Endothelial cell of umbilical vein (primary cell): ENCODE results near the gene CFAP70. TPM values are rescaled to one million over a fixed set of nuclear protein-coding genes. Genes with fewer than 3 reads are reported as not detected.
A peak's percentile ranks its signal among the peaks of the same experiment; 100 is the strongest.

Source experiments
- BruUV-seq: library from RNA; stranded (reverse); fragments of 400-500 nt; replicated peaks from 2 replicates; lab custom pipeline; 2021; lab: Mats Ljungman, UMichigan
- CTCF ChIA-PET: fragments of 300-600, 350-600 bp; sonication (Branson Sonifier 250); formaldehyde crosslinking; loops from one replicate; lab custom pipeline; 2021; ENCODE audit warnings: antibody characterized with exemption, inconsistent platforms; lab: Charles Lee
- POLR2A ChIA-PET: fragments of 300-600, 350-600 bp; sonication (Branson Sonifier 250); formaldehyde crosslinking; loops from one replicate; lab custom pipeline; 2021; ENCODE audit warnings: antibody characterized with exemption, inconsistent platforms; lab: Charles Lee
- DNase-seq: peaks from one replicate; pipeline ENCODE4 v3.0.0-alpha.2; 2011; ENCODE audit warnings: low read depth, low spot score
- FAIRE-seq: peaks from 2 replicates; lab custom pipeline; 2011; peaks lifted over from hg19 to GRCh38; lab: Jason Lieb, UNC
- H2AFZ ChIP-seq: 2 replicates; pipeline ENCODE4 v1.6.0; 2012; ENCODE audit warnings: low read depth, low read length, control low read depth, inconsistent platforms
- H3K27ac ChIP-seq: 2 replicates; pipeline ENCODE4 v1.5.1; 2011; ENCODE audit warnings: low read depth, mild to moderate bottlenecking, control low read depth, low read length, moderate library complexity; ENCODE audit not compliant: insufficient read depth
- H3K27me3 ChIP-seq, 2 experiments: 2 replicates each; pipeline versions ENCODE4 v1.6.0 to v1.6.1; 2011; ENCODE audit warnings: low read length in 2 of 2, mixed read lengths in 1 of 2; ENCODE audit not compliant: control insufficient read depth in 2 of 2, insufficient read depth in 2 of 2
- H3K36me3 ChIP-seq, 2 experiments: 2 replicates in 1 of 2; 3 replicates in 1 of 2; pipeline ENCODE4 v1.5.1; 2011; ENCODE audit warnings: low read length in 2 of 2, mild to moderate bottlenecking in 1 of 2, moderate library complexity in 1 of 2; ENCODE audit not compliant: control insufficient read depth in 2 of 2, insufficient read depth in 2 of 2; ENCODE audit errors: extremely low read depth in 1 of 2
- H3K4me1 ChIP-seq: 3 replicates; pipeline ENCODE4 v1.5.1; 2011; ENCODE audit warnings: mild to moderate bottlenecking, low read length; ENCODE audit not compliant: control insufficient read depth, insufficient read depth; ENCODE audit errors: extremely low read depth
- H3K4me2 ChIP-seq: 2 replicates; pipeline ENCODE4 v1.6.1; 2011; ENCODE audit warnings: low read length, control low read depth, mixed read lengths; ENCODE audit not compliant: insufficient read depth
- H3K4me3 ChIP-seq, 3 experiments: fragments of 200-600 bp in 1 of 3; sonication (generic), shearing (Covaris generic) in 1 of 3; replicated peaks in 1 of 3; 2 replicates each; pipeline ENCODE4 v1.5.1; 2011 to 2016; ENCODE audit warnings: control low read depth in 3 of 3, low read length in 3 of 3, mild to moderate bottlenecking in 2 of 3, inconsistent platforms in 1 of 3, low read depth in 1 of 3, moderate library complexity in 1 of 3; ENCODE audit not compliant: insufficient read depth in 1 of 3
- H3K79me2 ChIP-seq: 2 replicates; pipeline ENCODE4 v1.6.0; 2012; ENCODE audit warnings: low read length, inconsistent platforms; ENCODE audit not compliant: control insufficient read depth, insufficient read depth
- H3K9ac ChIP-seq: replicated peaks from 2 replicates; pipeline ENCODE3; 2011; ENCODE audit warnings: low read length, control low read depth; ENCODE audit not compliant: insufficient read depth; ENCODE audit errors: extremely low read depth
- H3K9me1 ChIP-seq: replicated peaks from 3 replicates; pipeline ENCODE4 v1.6.0; 2011; ENCODE audit warnings: mild to moderate bottlenecking, low read length; ENCODE audit not compliant: control insufficient read depth, insufficient read depth; ENCODE audit errors: extremely low read depth
- H3K9me3 ChIP-seq: replicated peaks from 2 replicates; pipeline ENCODE4 v1.5.1; 2012; ENCODE audit warnings: low read length, inconsistent platforms; ENCODE audit not compliant: control insufficient read depth, insufficient read depth
- H4K20me1 ChIP-seq: replicated peaks from 2 replicates; pipeline ENCODE3; 2011; ENCODE audit warnings: mild to moderate bottlenecking, low read length; ENCODE audit not compliant: control insufficient read depth, insufficient read depth; ENCODE audit errors: extremely low read depth
- EZH2 ChIP-seq: IDR thresholded peaks from 2 replicates; pipeline ENCODE4 v1.6.1; 2012; ENCODE audit warnings: borderline replicate concordance, low read depth, mild to moderate bottlenecking, moderate library complexity, low read length, inconsistent platforms; ENCODE audit not compliant: severe bottlenecking
- GATA2 ChIP-seq: IDR thresholded peaks from 2 replicates; pipeline ENCODE4 v1.7.0; 2011; ENCODE audit warnings: low read depth, mild to moderate bottlenecking, moderate library complexity, mixed read lengths, low read length; ENCODE audit not compliant: insufficient read length, insufficient read depth
- JUN ChIP-seq: IDR thresholded peaks from 2 replicates; pipeline ENCODE4 v1.6.1; 2011; ENCODE audit warnings: borderline replicate concordance, low read depth; ENCODE audit not compliant: insufficient read length, insufficient read depth
- MYC ChIP-seq: IDR thresholded peaks from one replicate; pipeline ENCODE4 v1.6.1; 2011; ENCODE audit warnings: mild to moderate bottlenecking, low read depth, low read length
- POLR2A ChIP-seq: IDR thresholded peaks from 2 replicates; pipeline ENCODE4 v1.6.1; 2012; ENCODE audit warnings: low read depth, mild to moderate bottlenecking, control low read depth, low read length
- POLR2AphosphoS5 ChIP-seq: IDR thresholded peaks from 2 replicates; pipeline ENCODE4 v1.6.1; 2012; ENCODE audit warnings: low read depth, mild to moderate bottlenecking, control low read depth, low read length, moderate library complexity; ENCODE audit not compliant: insufficient read depth
- dilution Hi-C: fragments of 300-500 bp; cut with MboI; formaldehyde crosslinking; loops from one replicate; pipeline ENCODE4 v1.15.0; 2019; ENCODE audit warnings: low sequenced_read_pairs; ENCODE audit not compliant: extremely low pct_ligation_motif_present
- intact Hi-C: fragments of 100-400 bp; cut with micrococcal nuclease; formaldehyde crosslinking; loops from one replicate; pipeline ENCODE4 v1.10.0; 2022
- polyA plus RNA-seq, 4 experiments: library from polyadenylated mRNA; depleted of rRNA in 3 of 4; stranded (reverse) in 3 of 4; unstranded in 1 of 4; fragments of >200 nt; gene quantifications; 2 replicates each; pipeline versions ENCODE4 v1.2.1 to v1.2.3, GENCODE V29; 2011 to 2012; ENCODE audit warnings: missing spikeins in 1 of 4
- total RNA-seq: library from RNA; stranded (reverse); gene quantifications from 2 replicates; pipeline ENCODE4 v1.2.3, GENCODE V29; 2021
- TF ChIP-seq, protein P1 (sequence below), 2 donors: IDR thresholded peaks; 1 replicate in 1 of 2; 2 replicates in 1 of 2; pipeline ENCODE4 v1.5.1; 2011; ENCODE audit warnings: low read length in 2 of 2, mild to moderate bottlenecking in 2 of 2, moderate library complexity in 2 of 2, control low read depth in 1 of 2, inconsistent platforms in 1 of 2, low read depth in 1 of 2; ENCODE audit not compliant: insufficient read depth in 1 of 2; ENCODE audit errors: extremely low read depth in 1 of 2

CFAP70 gene
- total and polyA plus RNA-seq, 2 donors (not counting 3 experiments of a cell fraction or from before 2014, with no cell fraction given) = 0.19 to 0.27 TPM

DNA sequence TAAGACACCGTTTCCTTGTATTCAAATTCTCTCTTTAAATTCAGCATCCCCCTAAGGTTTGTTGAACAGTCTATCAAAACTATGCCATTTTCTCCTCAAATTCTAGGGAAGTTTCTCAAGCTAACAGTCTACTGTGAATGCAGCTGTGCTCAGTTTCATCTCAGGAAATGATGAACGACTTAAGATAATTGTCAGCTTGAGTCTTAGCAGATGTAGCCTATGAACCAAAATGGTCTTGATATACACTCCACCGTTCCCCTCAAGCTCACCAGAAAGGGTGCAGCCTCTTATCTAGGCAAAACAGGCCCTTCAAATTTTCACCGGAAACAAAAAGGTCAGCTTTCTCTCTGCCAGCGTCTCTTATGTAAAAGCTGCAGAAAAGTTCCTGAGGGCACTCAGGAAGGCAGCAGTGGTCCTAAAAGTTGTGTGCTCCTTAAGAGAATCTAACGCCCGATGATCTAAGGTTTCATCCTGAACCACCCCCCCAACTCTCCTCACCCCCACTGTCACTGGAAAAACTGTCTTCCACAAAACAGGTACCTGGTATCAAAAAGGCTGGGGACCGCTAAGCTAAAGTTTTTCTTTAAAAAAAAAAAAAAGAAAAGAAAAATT lies 113.7 kb downstream of the CFAP70 start:
- Histone ChIP-seq H3K9ac (peak overlapping the region; percentile 77), H3K4me1 (peaks cover 26% of the 10 kb centered on the region), H3K4me2 (peak overlapping the region; percentile 92), H3K27me3 (no peaks in the 10 kb centered on the region), H4K20me1 (no peaks in the 10 kb centered on the region), H3K36me3 (peaks cover 10 to 16% of the 10 kb centered on the region in 2 experiments), H3K9me1 (no peaks in the 10 kb centered on the region), H3K27ac (no peak overlapping the region), H2AFZ (no peak overlapping the region), H3K4me3 (peak overlapping the region; percentile 14 to 89 (median 63)), H3K79me2 (peaks cover 35% of the 10 kb centered on the region), H3K9me3 (no peaks in the 10 kb centered on the region)
- POLR2A ChIA-PET = interaction anchor here (1.5 kb wide), 1 partner anchor 250 kb away, joined by 8 read pairs; the partner anchor contains the start of gene PPP3CB
- dilution Hi-C loops = no loop called here
- CTCF ChIA-PET = interaction anchor here (1.0 to 1.4 kb wide), 3 partner anchors 11 to 19 kb away, joined by 4 to 10 read pairs (median 6); no protein-coding TSS in a partner anchor
- DNase-seq (peak; percentile 14), FAIRE-seq (no peak)
- no peak for TF ChIP-seq MYC
- TF ChIP-seq EZH2 = no peak
- TF ChIP-seq, protein P1, sequence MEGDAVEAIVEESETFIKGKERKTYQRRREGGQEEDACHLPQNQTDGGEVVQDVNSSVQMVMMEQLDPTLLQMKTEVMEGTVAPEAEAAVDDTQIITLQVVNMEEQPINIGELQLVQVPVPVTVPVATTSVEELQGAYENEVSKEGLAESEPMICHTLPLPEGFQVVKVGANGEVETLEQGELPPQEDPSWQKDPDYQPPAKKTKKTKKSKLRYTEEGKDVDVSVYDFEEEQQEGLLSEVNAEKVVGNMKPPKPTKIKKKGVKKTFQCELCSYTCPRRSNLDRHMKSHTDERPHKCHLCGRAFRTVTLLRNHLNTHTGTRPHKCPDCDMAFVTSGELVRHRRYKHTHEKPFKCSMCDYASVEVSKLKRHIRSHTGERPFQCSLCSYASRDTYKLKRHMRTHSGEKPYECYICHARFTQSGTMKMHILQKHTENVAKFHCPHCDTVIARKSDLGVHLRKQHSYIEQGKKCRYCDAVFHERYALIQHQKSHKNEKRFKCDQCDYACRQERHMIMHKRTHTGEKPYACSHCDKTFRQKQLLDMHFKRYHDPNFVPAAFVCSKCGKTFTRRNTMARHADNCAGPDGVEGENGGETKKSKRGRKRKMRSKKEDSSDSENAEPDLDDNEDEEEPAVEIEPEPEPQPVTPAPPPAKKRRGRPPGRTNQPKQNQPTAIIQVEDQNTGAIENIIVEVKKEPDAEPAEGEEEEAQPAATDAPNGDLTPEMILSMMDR (IDR thresholded peaks at IDR 0.05; ENCODE audit: extremely low read depth in 1 of 2, insufficient read depth in 1 of 2, low read depth in 1 of 2, low read length in 2 of 2) = no peak
- no peak for TF ChIP-seq POLR2AphosphoS5
- no peak for TF ChIP-seq POLR2A
- TF ChIP-seq JUN = no peak
- TF ChIP-seq GATA2 = no peak
- intact Hi-C loops = no loop called here
- BruUV-seq = no TSS peak
